IMR-90 (cell line): Measurements from ENCODE around the gene PALLD. TPM values are rescaled to one million over a fixed set of nuclear protein-coding genes. Genes with fewer than 3 reads are reported as not detected.

Source experiments
- ATAC-seq: fragments of 200-7000 bp; cut with Tn5 transposase; 2 replicates; pipeline ENCODE4 v1.9.1; 2020; ENCODE audit warnings: low read depth, mild to moderate bottlenecking, moderate library complexity
- BruUV-seq: library from RNA; stranded (reverse); fragments of 400-500 nt; replicated peaks from 2 replicates; lab custom pipeline; 2021; lab: Mats Ljungman, UMichigan
- CTCF ChIA-PET: fragments of 300-600 bp; formaldehyde crosslinking; extraction: SDS; loops from one replicate; lab custom pipeline; 2021; ENCODE audit warnings: antibody characterized with exemption; lab: Yijun Ruan, JAX
- POLR2A ChIA-PET: fragments of 300-600 bp; sonication (Branson Sonifier 250); formaldehyde crosslinking; loops from one replicate; lab custom pipeline; 2022; ENCODE audit warnings: antibody characterized with exemption; ENCODE audit not compliant: unreplicated experiment; lab: Charles Lee
- DNase-seq: peaks from one replicate; pipeline ENCODE4 v3.0.0; 2013
- H2AFZ ChIP-seq: replicated peaks from 2 replicates; pipeline ENCODE3; 2013; ENCODE audit warnings: low read length, mild to moderate bottlenecking; ENCODE audit not compliant: poor library complexity
- H2AK5ac ChIP-seq: 2 replicates; pipeline ENCODE4 v1.6.1; 2013; ENCODE audit warnings: low read depth, low read length, inconsistent platforms
- H2AK9ac ChIP-seq: replicated peaks from 2 replicates; pipeline ENCODE3; 2013; ENCODE audit warnings: mild to moderate bottlenecking, low read depth, low read length, moderate library complexity; ENCODE audit not compliant: poor library complexity
- H2BK120ac ChIP-seq: 2 replicates; pipeline ENCODE4 v1.6.1; 2013; ENCODE audit warnings: low read depth, low read length, inconsistent platforms
- H2BK15ac ChIP-seq: 3 replicates; pipeline ENCODE4 v1.6.1; 2013; ENCODE audit warnings: low read depth, low read length, inconsistent platforms
- H2BK20ac ChIP-seq: 2 replicates; pipeline ENCODE4 v1.6.1; 2013; ENCODE audit warnings: low read depth, mild to moderate bottlenecking, inconsistent platforms, low read length, moderate library complexity
- H2BK5ac ChIP-seq: 2 replicates; pipeline ENCODE4 v1.6.1; 2013; ENCODE audit warnings: mild to moderate bottlenecking, low read depth, low read length, inconsistent platforms; ENCODE audit not compliant: poor library complexity, severe bottlenecking
- H3K14ac ChIP-seq: replicated peaks from 2 replicates; pipeline ENCODE4 v1.6.1; 2013; ENCODE audit warnings: low read depth, low read length, inconsistent platforms
- H3K18ac ChIP-seq: 2 replicates; pipeline ENCODE4 v1.6.1; 2013; ENCODE audit warnings: low read depth, low read length, control low read depth
- H3K23ac ChIP-seq: 2 replicates; pipeline ENCODE4 v1.6.1; 2013; ENCODE audit warnings: low read depth, low read length, inconsistent platforms
- H3K27ac ChIP-seq: 2 replicates; pipeline ENCODE4 v1.5.1; 2013; ENCODE audit warnings: mild to moderate bottlenecking, control low read depth, low read length; ENCODE audit not compliant: insufficient read depth
- H3K27me3 ChIP-seq: 2 replicates; pipeline ENCODE4 v1.6.1; 2013; ENCODE audit warnings: low read length; ENCODE audit not compliant: control insufficient read depth, insufficient read depth
- H3K36me3 ChIP-seq: 2 replicates; pipeline ENCODE4 v1.6.1; 2013; ENCODE audit warnings: low read length, mixed read lengths; ENCODE audit not compliant: control insufficient read depth, insufficient read depth
- H3K4ac ChIP-seq: 2 replicates; pipeline ENCODE4 v1.6.1; 2013; ENCODE audit warnings: low read depth, low read length, inconsistent platforms
- H3K4me1 ChIP-seq: 2 replicates; pipeline ENCODE4 v1.6.1; 2013; ENCODE audit warnings: low read length, mixed read lengths; ENCODE audit not compliant: control insufficient read depth, insufficient read depth
- H3K4me2 ChIP-seq: 2 replicates; pipeline ENCODE4 v1.6.1; 2013; ENCODE audit warnings: low read depth, mild to moderate bottlenecking, control low read depth, low read length, moderate library complexity
- H3K4me3 ChIP-seq: 2 replicates; pipeline ENCODE4 v1.5.1; 2013; ENCODE audit warnings: low read depth, mild to moderate bottlenecking, control low read depth, low read length, moderate library complexity; ENCODE audit not compliant: insufficient read depth
- H3K56ac ChIP-seq: 2 replicates; pipeline ENCODE4 v1.6.1; 2013; ENCODE audit warnings: low read length, inconsistent platforms; ENCODE audit not compliant: insufficient read depth; ENCODE audit errors: extremely low read depth
- H3K79me1 ChIP-seq, 2 experiments: 2 replicates each; pipeline ENCODE4 v1.6.1; 2013; ENCODE audit warnings: low read length in 2 of 2, inconsistent platforms in 1 of 2, low read depth in 1 of 2
- H3K9ac ChIP-seq: 2 replicates; pipeline ENCODE4 v1.6.1; 2013; ENCODE audit warnings: low read depth, low read length, control low read depth
- H3K9me1 ChIP-seq: 2 replicates; pipeline ENCODE4 v1.6.1; 2013; ENCODE audit warnings: low read length, inconsistent platforms; ENCODE audit not compliant: insufficient read depth
- H3K9me3 ChIP-seq: 2 replicates; pipeline ENCODE4 v1.6.1; 2013; ENCODE audit warnings: low read length; ENCODE audit not compliant: control insufficient read depth, insufficient read depth
- H4K20me1 ChIP-seq: 2 replicates; pipeline ENCODE4 v1.6.1; 2013; ENCODE audit warnings: low read length, inconsistent platforms; ENCODE audit not compliant: insufficient read depth
- H4K5ac ChIP-seq: 2 replicates; pipeline ENCODE4 v1.6.1; 2013; ENCODE audit warnings: mild to moderate bottlenecking, low read depth, low read length, control low read depth
- H4K8ac ChIP-seq, 2 experiments: 2 replicates each; pipeline ENCODE4 v1.6.1; 2013; ENCODE audit warnings: low read depth in 2 of 2, low read length in 2 of 2, control low read depth in 1 of 2, inconsistent platforms in 1 of 2
- H4K91ac ChIP-seq: 2 replicates; pipeline ENCODE4 v1.6.1; 2013; ENCODE audit warnings: low read depth, low read length, inconsistent platforms; ENCODE audit not compliant: insufficient read depth
- CEBPB ChIP-seq: IDR thresholded peaks from 2 replicates; pipeline ENCODE4 v1.6.1; 2012; ENCODE audit warnings: low read depth, low read length, improper control_type of control experiment
- SMC3 ChIP-seq: fragments of 150-350 bp; IDR thresholded peaks from 2 replicates; pipeline ENCODE4 v1.6.1; 2016; ENCODE audit warnings: low read depth, mild to moderate bottlenecking, antibody characterized with exemption, low read length, moderate library complexity
- WGBS, 2 experiments: methylation state at CpG; one replicate each; pipeline versions ENCODE4 v1.1.5 to v1.1.7; 2013; ENCODE audit warnings: missing lambda C conversion rate in 2 of 2; ENCODE audit not compliant: insufficient read length in 1 of 2; ENCODE audit errors: extremely low coverage in 2 of 2; 5-methylcytosine and 5-hydroxymethylcytosine counted together
- dilution Hi-C: fragments of 300-500 bp; cut with HindIII; formaldehyde crosslinking; loops from one replicate; pipeline ENCODE4 v1.14.3; 2018; ENCODE audit warnings: low sequenced_read_pairs; ENCODE audit not compliant: unreplicated experiment
- in situ Hi-C: fragments of 300-500 bp; cut with MboI; formaldehyde crosslinking; loops from 3 replicates; pipeline ENCODE4 v1.14.3; 2019; ENCODE audit warnings: low sequenced_read_pairs, inconsistent platforms, mixed read lengths
- intact Hi-C: fragments of 100-400 bp; cut with micrococcal nuclease; formaldehyde crosslinking; loops from 2 replicates; pipeline ENCODE4 v1.10.0; 2022
- polyA plus RNA-seq, 3 experiments: library from polyadenylated mRNA; depleted of rRNA; stranded (reverse); fragments of >200 nt; gene quantifications; 2 replicates each; pipeline ENCODE4 v1.2.3, GENCODE V29; 2012; ENCODE audit warnings: low replicate concordance in 1 of 3
- total RNA-seq: library from RNA; depleted of rRNA; stranded (reverse); fragments of >200 nt; gene quantifications from 2 replicates; pipeline ENCODE4 v1.2.3, GENCODE V29; 2012

PALLD gene
- total and polyA plus RNA-seq, 2 of the 4 experiments (the other 2 are of a cell fraction), result 91.0 to 91.9 TPM

- H2BK5ac ChIP-seq, result peak overlapping the region; percentile 51
- H2BK15ac ChIP-seq, result peak overlapping the region; percentile 47; the same call in 2 of the 3 replicates
- H2AK5ac ChIP-seq, result peak overlapping the region; percentile 37; the same call in 1 of the 2 replicates
- DNase-seq, result peak; percentile 66
- peaks cover 6% of the 10 kb centered on the region for H3K9me1 ChIP-seq
- H3K14ac ChIP-seq, result 0 out of 2 replicates have a peak overlapping the region, but pooled peaks have one; percentile 57
- no peak overlapping the region for H2AK9ac ChIP-seq
- peaks cover 11% of the 10 kb centered on the region for H3K4me1 ChIP-seq
- H3K56ac ChIP-seq, result no peak overlapping the region
- CTCF ChIA-PET, result interaction anchor here (0.5 to 0.6 kb wide), 2 partner anchors 60 to 75 kb away, joined by 3 read pairs; no protein-coding TSS in a partner anchor
- H3K79me1 ChIP-seq, result no peaks in the 10 kb centered on the region
- no peaks in the 10 kb centered on the region for H4K20me1 ChIP-seq
- peak overlapping the region; percentile 61 for H3K4ac ChIP-seq
- no TSS peak for BruUV-seq
- intact Hi-C loops (no loop called here), in situ Hi-C loops (no loop called here), dilution Hi-C loops (no loop called here)
- 0 out of 2 replicates have a peak overlapping the region, but pooled peaks have one; percentile 27 for H4K91ac ChIP-seq
- no peak overlapping the region; the same call in 1 of the 2 replicates for H3K9ac ChIP-seq
- H4K8ac ChIP-seq, result peak overlapping the region in 1 of 2 experiments; percentile 34; a peak in 1 of 4 replicates
- 76% methylated on average over 3 of the region's 8 CpGs; no CpG with 5 or more reads in 1 of the 2 experiments for WGBS, 2 experiments
- H3K27me3 ChIP-seq, result no peaks in the 10 kb centered on the region
- H3K27ac ChIP-seq, result no peak overlapping the region
- H3K9me3 ChIP-seq, result no peaks in the 10 kb centered on the region
- 0 out of 2 replicates have a peak overlapping the region, but pooled peaks have one; percentile 12 for H3K23ac ChIP-seq
- H3K36me3 ChIP-seq, result no peaks in the 10 kb centered on the region
- POLR2A ChIA-PET, result interaction anchor here (0.5 kb wide), 1 partner anchor 302 kb away, joined by 3 read pairs; no protein-coding TSS in a partner anchor
- no peak overlapping the region for H4K5ac ChIP-seq
- H2BK120ac ChIP-seq, result peak overlapping the region; percentile 69; the same call in 1 of the 2 replicates
- no peak overlapping the region for H3K4me2 ChIP-seq
- no peak overlapping the region; the same call in 1 of the 2 replicates for H3K18ac ChIP-seq
- H3K4me3 ChIP-seq, result no peak overlapping the region
- no peak for ATAC-seq
- TF ChIP-seq CEBPB (peak; percentile 39), SMC3 (no peak)
- H2AFZ ChIP-seq, result no peak overlapping the region
- peak overlapping the region; percentile 89; the same call in 1 of the 2 replicates for H2BK20ac ChIP-seq
Measured at GRCh38 chr4:168755598-168756477, 259.0 kb downstream of the PALLD start.
